ENCODE measurements around the gene BSDC1.

DNA sequence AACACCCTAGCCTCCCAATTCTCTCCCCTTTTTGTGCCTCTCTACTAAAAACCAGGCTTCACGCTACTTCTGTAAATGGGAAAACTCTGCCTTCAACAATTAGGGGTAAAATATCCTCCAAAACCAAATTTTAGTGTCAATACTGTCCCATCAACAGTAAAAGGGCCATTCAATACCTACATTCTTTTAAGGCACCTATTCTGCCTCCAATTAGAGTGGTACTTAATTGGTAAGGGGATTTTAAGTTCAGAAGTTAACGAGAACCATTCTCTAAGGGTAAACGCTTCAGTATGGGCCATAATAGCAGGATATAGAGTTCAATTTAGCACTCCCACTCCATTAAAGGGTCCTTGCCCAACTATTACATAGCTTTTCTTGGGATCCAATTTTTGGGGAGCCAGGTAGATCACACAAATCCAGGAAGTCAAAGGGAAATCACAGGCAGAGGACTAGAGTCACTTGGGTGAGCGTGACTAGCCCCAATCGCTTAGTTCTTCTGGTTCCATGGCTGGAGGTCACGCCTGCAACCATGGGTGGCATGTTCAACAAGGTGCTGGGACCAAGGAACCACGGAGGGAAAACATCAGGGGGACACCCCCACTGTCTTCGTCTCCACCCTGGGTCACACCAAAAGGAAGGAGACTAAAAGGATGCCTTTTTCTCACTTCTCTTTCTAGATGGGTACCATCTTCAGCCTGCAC is 20.1 kb upstream of the BSDC1 start:
- TF ChIP-seq, protein P1, sequence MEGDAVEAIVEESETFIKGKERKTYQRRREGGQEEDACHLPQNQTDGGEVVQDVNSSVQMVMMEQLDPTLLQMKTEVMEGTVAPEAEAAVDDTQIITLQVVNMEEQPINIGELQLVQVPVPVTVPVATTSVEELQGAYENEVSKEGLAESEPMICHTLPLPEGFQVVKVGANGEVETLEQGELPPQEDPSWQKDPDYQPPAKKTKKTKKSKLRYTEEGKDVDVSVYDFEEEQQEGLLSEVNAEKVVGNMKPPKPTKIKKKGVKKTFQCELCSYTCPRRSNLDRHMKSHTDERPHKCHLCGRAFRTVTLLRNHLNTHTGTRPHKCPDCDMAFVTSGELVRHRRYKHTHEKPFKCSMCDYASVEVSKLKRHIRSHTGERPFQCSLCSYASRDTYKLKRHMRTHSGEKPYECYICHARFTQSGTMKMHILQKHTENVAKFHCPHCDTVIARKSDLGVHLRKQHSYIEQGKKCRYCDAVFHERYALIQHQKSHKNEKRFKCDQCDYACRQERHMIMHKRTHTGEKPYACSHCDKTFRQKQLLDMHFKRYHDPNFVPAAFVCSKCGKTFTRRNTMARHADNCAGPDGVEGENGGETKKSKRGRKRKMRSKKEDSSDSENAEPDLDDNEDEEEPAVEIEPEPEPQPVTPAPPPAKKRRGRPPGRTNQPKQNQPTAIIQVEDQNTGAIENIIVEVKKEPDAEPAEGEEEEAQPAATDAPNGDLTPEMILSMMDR (IDR thresholded peaks at IDR 0.05 in 2 of 3, conservative IDR thresholded peaks at IDR 0.05 in 1 of 3; ENCODE audit: borderline replicate concordance in 1 of 3, insufficient read depth in 1 of 3, low read depth in 2 of 3, low read length in 2 of 3), result no peak
- TF ChIP-seq SIN3A (IDR thresholded peaks at IDR 0.05; ENCODE audit: low read depth) (no peak), EZH2phosphoT487 (IDR thresholded peaks at IDR 0.05; ENCODE audit: borderline replicate concordance) (no peak), POLR2A (IDR thresholded peaks at IDR 0.05; ENCODE audit: borderline replicate concordance, extremely low read depth, insufficient read depth, insufficient read length) (no peak)
- TF ChIP-seq, protein P2, sequence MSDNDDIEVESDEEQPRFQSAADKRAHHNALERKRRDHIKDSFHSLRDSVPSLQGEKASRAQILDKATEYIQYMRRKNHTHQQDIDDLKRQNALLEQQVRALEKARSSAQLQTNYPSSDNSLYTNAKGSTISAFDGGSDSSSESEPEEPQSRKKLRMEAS (IDR thresholded peaks at IDR 0.05), result no peak

Measured in HCT116 (cell line).